ENCODE measurements around the gene COL26A1. TPM values are rescaled to one million over a fixed set of nuclear protein-coding genes. Genes with fewer than 3 reads are reported as not detected.

The COL26A1 gene
- total RNA-seq, 1 donor from 2014 or later: 66.2 TPM

GRCh38 chr7:101562531-101563197, 200.0 kb downstream of the COL26A1 start:
- Mint-ChIP-seq H3K4me3 (ENCODE audit: unreplicated experiment) (no peak overlapping the region), H3K36me3 (ENCODE audit: unreplicated experiment) (no peaks in the 10 kb centered on the region), H3K4me1 (ENCODE audit: low read depth, unreplicated experiment) (peaks cover 3% of the 10 kb centered on the region), H3K27ac (ENCODE audit: unreplicated experiment) (no peak overlapping the region), H3K27me3 (ENCODE audit: unreplicated experiment) (no peaks in the 10 kb centered on the region), H3K9me3 (ENCODE audit: unreplicated experiment) (peaks cover 18% of the 10 kb centered on the region)
- TF ChIP-seq, protein P1, sequence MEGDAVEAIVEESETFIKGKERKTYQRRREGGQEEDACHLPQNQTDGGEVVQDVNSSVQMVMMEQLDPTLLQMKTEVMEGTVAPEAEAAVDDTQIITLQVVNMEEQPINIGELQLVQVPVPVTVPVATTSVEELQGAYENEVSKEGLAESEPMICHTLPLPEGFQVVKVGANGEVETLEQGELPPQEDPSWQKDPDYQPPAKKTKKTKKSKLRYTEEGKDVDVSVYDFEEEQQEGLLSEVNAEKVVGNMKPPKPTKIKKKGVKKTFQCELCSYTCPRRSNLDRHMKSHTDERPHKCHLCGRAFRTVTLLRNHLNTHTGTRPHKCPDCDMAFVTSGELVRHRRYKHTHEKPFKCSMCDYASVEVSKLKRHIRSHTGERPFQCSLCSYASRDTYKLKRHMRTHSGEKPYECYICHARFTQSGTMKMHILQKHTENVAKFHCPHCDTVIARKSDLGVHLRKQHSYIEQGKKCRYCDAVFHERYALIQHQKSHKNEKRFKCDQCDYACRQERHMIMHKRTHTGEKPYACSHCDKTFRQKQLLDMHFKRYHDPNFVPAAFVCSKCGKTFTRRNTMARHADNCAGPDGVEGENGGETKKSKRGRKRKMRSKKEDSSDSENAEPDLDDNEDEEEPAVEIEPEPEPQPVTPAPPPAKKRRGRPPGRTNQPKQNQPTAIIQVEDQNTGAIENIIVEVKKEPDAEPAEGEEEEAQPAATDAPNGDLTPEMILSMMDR (IDR thresholded peaks at IDR 0.05; ENCODE audit: partially characterized antibody, unreplicated experiment): no peak
- DNase-seq: no peak

- peaks cover 18% of the 10 kb centered on the region for H3K9me3 Mint-ChIP-seq (ENCODE audit: unreplicated experiment)
- H3K27ac Mint-ChIP-seq (ENCODE audit: unreplicated experiment): no peak overlapping the region
- no peak for DNase-seq
- H3K4me1 Mint-ChIP-seq (ENCODE audit: low read depth, unreplicated experiment): peaks cover 3% of the 10 kb centered on the region
- H3K27me3 Mint-ChIP-seq (ENCODE audit: unreplicated experiment): peaks cover under 1% of the 10 kb centered on the region
- peaks cover 2% of the 10 kb centered on the region for H3K36me3 Mint-ChIP-seq (ENCODE audit: unreplicated experiment)
- TF ChIP-seq, protein P1 (IDR thresholded peaks at IDR 0.05; ENCODE audit: partially characterized antibody, unreplicated experiment): no peak
- H3K4me3 Mint-ChIP-seq (ENCODE audit: unreplicated experiment): no peak overlapping the region
These were observed 200.7 kb downstream of the COL26A1 start for GRCh38 chr7:101563198-101563901.

DNA sequence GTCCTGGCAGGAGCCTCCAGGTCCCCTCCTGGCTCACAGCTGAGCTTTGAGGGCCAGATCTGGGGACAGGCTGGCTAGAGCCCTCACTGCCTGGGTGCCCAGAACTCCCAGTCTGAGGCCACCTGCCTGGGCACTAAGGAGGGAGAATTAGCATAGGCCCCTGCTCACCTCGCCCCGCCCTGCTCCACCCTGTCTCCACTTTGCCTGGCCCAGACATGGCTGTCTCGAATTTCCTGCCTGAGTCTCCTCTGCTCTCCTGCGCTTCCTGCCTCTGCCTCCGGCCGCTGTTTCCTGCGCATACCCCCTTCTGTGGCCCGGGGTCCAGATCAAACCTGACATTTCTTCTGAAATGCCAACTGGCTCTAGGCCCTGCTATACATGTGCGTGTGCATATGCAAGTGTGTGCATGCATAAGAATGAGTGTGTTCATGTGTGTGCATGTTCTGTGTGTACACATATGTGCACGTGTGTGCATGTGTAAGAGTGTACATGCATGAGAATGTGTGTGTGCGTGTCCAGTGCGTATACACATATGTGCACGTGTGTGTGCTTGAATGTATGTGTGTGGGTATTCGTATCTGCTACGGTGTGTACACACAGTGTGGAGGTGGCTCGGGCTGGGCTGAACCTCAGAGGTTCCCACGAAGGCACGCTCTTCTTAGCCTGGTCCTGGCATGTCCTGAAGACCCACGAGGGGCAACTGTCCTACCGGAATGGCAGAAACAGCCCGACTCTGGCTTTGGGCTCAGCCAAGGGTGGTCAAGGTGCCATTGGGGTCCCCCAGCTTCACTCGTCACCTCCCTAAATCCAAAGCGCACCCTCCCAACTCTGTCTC, 201.5 kb downstream of the COL26A1 start:
- no peak for DNase-seq
- peaks cover 3% of the 10 kb centered on the region for H3K36me3 Mint-ChIP-seq (ENCODE audit: unreplicated experiment)
- no peak overlapping the region for H3K27ac Mint-ChIP-seq (ENCODE audit: unreplicated experiment)
- H3K9me3 Mint-ChIP-seq (ENCODE audit: unreplicated experiment): peaks cover 19% of the 10 kb centered on the region
- TF ChIP-seq, protein P1 (IDR thresholded peaks at IDR 0.05; ENCODE audit: partially characterized antibody, unreplicated experiment): no peak
- H3K4me3 Mint-ChIP-seq (ENCODE audit: unreplicated experiment): no peak overlapping the region
- H3K4me1 Mint-ChIP-seq (ENCODE audit: low read depth, unreplicated experiment): peaks cover 3% of the 10 kb centered on the region
- H3K27me3 Mint-ChIP-seq (ENCODE audit: unreplicated experiment): peaks cover 3% of the 10 kb centered on the region

DNA sequence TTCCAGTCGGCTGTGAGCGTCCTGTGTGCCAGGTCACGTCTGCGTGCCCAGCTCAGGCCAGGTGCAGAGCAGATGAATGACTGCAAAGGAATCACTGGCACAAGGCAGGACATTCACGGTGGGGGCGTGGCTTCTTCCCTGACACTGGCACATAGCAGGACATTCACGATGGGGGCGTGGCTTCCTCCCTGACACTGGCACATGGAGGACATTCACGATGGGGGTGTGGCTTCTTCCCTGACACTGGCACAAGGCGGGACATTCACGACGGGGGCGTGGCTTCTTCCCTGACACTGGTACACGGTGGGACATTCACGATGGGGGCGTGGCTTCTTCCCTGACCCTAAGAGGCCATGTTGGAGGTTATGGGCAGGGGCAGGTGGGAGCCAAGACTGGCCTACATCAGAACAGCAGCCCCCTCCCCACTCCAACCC, 202.1 kb downstream of the COL26A1 start:
- TF ChIP-seq, protein P1 (IDR thresholded peaks at IDR 0.05; ENCODE audit: partially characterized antibody, unreplicated experiment): no peak
- no peak for DNase-seq
- H3K36me3 Mint-ChIP-seq (ENCODE audit: unreplicated experiment): peaks cover 3% of the 10 kb centered on the region
- peaks cover 3% of the 10 kb centered on the region for H3K4me1 Mint-ChIP-seq (ENCODE audit: low read depth, unreplicated experiment)
- H3K4me3 Mint-ChIP-seq (ENCODE audit: unreplicated experiment): no peak overlapping the region
- peaks cover 19% of the 10 kb centered on the region for H3K9me3 Mint-ChIP-seq (ENCODE audit: unreplicated experiment)
- peaks cover 3% of the 10 kb centered on the region for H3K27me3 Mint-ChIP-seq (ENCODE audit: unreplicated experiment)
- H3K27ac Mint-ChIP-seq (ENCODE audit: unreplicated experiment): no peak overlapping the region

Measured in glutamatergic neuron (in vitro differentiated cells).